ENCODE measurements around the gene ALKBH1. TPM values are rescaled to one million over a fixed set of nuclear protein-coding genes. Genes with fewer than 3 reads are reported as not detected.

The ALKBH1 gene
- total RNA-seq, 2 donors from 2014 or later = 12.5 to 20.4 TPM

DNA sequence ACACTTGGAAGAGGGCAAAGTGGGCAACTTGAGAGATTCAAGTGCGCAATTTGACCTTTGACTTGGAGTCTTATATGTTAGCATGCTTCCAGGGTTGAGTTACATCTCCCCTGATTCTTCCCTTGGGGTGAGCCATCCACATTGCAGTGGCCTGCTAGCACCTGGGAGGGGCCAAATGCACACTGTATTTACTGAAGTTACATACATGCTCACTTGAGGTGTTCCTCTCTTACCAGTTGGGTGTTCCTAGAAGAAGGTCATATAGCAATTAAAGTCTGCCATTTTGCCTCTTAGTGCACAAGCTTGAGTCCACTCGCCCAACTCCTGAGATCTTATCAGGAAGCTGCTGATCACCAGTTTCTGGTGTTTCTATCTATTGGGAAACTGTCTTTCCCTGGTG is 77.7 kb downstream of the ALKBH1 start:
- no peak overlapping the region for H3K27ac ChIP-seq
- H3K27me3 ChIP-seq (replicated peaks; ENCODE audit: insufficient read depth) = no peaks in the 10 kb centered on the region
- no peaks in the 10 kb centered on the region for H3K9me3 ChIP-seq
- no peak for DNase-seq (ENCODE audit: low spot score)
- H3K36me3 ChIP-seq = no peaks in the 10 kb centered on the region
- TF ChIP-seq, protein P1, sequence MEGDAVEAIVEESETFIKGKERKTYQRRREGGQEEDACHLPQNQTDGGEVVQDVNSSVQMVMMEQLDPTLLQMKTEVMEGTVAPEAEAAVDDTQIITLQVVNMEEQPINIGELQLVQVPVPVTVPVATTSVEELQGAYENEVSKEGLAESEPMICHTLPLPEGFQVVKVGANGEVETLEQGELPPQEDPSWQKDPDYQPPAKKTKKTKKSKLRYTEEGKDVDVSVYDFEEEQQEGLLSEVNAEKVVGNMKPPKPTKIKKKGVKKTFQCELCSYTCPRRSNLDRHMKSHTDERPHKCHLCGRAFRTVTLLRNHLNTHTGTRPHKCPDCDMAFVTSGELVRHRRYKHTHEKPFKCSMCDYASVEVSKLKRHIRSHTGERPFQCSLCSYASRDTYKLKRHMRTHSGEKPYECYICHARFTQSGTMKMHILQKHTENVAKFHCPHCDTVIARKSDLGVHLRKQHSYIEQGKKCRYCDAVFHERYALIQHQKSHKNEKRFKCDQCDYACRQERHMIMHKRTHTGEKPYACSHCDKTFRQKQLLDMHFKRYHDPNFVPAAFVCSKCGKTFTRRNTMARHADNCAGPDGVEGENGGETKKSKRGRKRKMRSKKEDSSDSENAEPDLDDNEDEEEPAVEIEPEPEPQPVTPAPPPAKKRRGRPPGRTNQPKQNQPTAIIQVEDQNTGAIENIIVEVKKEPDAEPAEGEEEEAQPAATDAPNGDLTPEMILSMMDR (IDR thresholded peaks at IDR 0.05) = no peak
- TF ChIP-seq POLR2A (IDR thresholded peaks at IDR 0.05) = no peak
- TF ChIP-seq POLR2AphosphoS5 (IDR thresholded peaks at IDR 0.05) = no peak
- intact Hi-C loops (cut with DNase I) = no loop called here
- no peaks in the 10 kb centered on the region for H3K4me1 ChIP-seq (replicated peaks)
- H3K4me3 ChIP-seq = no peak overlapping the region
- 50% methylated on average over 2 of the region's 2 CpGs for WGBS

DNA sequence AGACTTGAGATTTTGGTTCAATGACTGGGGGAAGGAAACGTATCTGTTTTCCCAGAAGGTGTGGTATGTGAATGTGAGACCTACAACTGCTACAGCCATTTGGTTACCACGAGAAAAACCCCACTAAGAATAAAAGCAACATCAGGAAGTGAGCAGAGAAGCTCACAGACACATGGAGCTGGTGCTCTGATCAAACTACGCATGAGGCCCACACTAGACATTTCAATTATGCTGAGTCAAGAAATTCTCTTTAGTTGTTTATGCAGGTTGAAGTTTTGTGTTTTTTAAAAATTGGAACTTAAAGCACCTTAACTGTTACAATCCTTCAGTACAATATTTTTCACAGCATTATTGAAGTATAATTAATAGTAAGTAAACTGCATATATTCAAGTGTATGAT is 82.5 kb downstream of the ALKBH1 start:
- WGBS = 76% methylated on average over 3 of the region's 3 CpGs
- H3K4me3 ChIP-seq = no peak overlapping the region
- no peak for DNase-seq (ENCODE audit: low spot score)
- no peak for TF ChIP-seq POLR2AphosphoS5 (IDR thresholded peaks at IDR 0.05)
- TF ChIP-seq, protein P1 (IDR thresholded peaks at IDR 0.05) = no peak
- no peak for TF ChIP-seq POLR2A (IDR thresholded peaks at IDR 0.05)
- H3K27me3 ChIP-seq (replicated peaks; ENCODE audit: insufficient read depth) = no peaks in the 10 kb centered on the region
- H3K36me3 ChIP-seq = no peaks in the 10 kb centered on the region
- no peaks in the 10 kb centered on the region for H3K4me1 ChIP-seq (replicated peaks)
- no peak overlapping the region for H3K27ac ChIP-seq
- no peaks in the 10 kb centered on the region for H3K9me3 ChIP-seq
- intact Hi-C loops (cut with DNase I) = no loop called here

DNA sequence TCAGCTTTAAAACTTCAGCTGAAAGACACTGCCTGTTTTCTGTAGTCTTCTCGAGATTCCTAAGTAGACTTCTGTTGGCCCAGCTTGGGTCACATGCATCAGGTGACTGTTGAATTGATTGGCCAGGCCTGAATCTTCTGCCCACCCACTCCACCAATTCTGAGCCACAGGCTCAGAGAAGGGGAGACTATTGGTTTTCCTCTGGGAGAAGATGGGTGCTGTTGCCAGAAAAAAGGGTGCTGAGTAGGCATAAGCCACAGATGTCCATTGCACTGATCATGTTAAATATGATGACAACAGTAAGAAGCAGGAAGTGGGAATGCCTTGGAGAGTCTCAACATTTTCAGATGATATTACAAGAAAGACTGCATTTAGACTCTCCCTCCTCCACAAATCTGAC is 84.6 kb downstream of the ALKBH1 start:
- DNase-seq (ENCODE audit: low spot score) = no peak
- H3K27me3 ChIP-seq (replicated peaks; ENCODE audit: insufficient read depth) = no peaks in the 10 kb centered on the region
- no peak overlapping the region for H3K27ac ChIP-seq
- no peaks in the 10 kb centered on the region for H3K36me3 ChIP-seq
- intact Hi-C loops (cut with DNase I) = no loop called here
- no peaks in the 10 kb centered on the region for H3K9me3 ChIP-seq
- TF ChIP-seq, protein P1 (IDR thresholded peaks at IDR 0.05) = no peak
- TF ChIP-seq POLR2A (IDR thresholded peaks at IDR 0.05) (no peak), POLR2AphosphoS5 (IDR thresholded peaks at IDR 0.05) (no peak)
- H3K4me1 ChIP-seq (replicated peaks) = no peaks in the 10 kb centered on the region
- H3K4me3 ChIP-seq = no peak overlapping the region
- WGBS = 38% methylated on average over 1 of the region's 1 CpG

Small RNA genes lying within 50 kb of the gene (small RNA-seq; reads per million reads assigned to genes)
- 0 reads per million in 2 donors for gene COX6CP11

Other genes starting within 250 kb of the ALKBH1 start
- gene AHSA1, start 249.9 kb downstream of the ALKBH1 start, total RNA-seq = 100 to 1,000 TPM; 144 to 267 TPM
- 10 to 100 TPM in 1 of 2 donors, under 1 TPM in 1; 0.59 to 26.6 TPM for gene ISM2, start 209.2 kb downstream of the ALKBH1 start, total RNA-seq
- gene SPTLC2, start 91.4 kb downstream of the ALKBH1 start, total RNA-seq = 10 to 100 TPM; 20.0 to 24.5 TPM
- 100 to 1,000 TPM; 126 to 341 TPM for gene SLIRP, start 80 bp upstream of the ALKBH1 start, total RNA-seq
- gene SNW1, start 53.1 kb upstream of the ALKBH1 start, total RNA-seq = 10 to 100 TPM; 45.6 to 46.3 TPM
- 10 to 100 TPM in 1 of 2 donors, 1 to 10 TPM in 1; 9.6 to 10.1 TPM for gene ADCK1, start 92.1 kb upstream of the ALKBH1 start, total RNA-seq

All from prostate gland (tissue), 2 donors.